ENCODE measurements around the gene UNC13B.

Gene UNC13B

GRCh38 chr9:35280399-35280798 lies 118.6 kb downstream of the UNC13B start:
- DNase-seq, result no peak

- no peak for DNase-seq
These were observed 123.9 kb downstream of the UNC13B start for GRCh38 chr9:35285731-35286130.

GRCh38 chr9:35286381-35286780 lies 124.6 kb downstream of the UNC13B start:
- DNase-seq, result no peak

GRCh38 chr9:35287987-35288632 lies 126.3 kb downstream of the UNC13B start:
- DNase-seq, result no peak

- no peak for DNase-seq
These were observed 127.0 kb downstream of the UNC13B start for GRCh38 chr9:35288778-35289177.

- DNase-seq, result no peak
These were observed 131.7 kb downstream of the UNC13B start for GRCh38 chr9:35293376-35293964.

GRCh38 chr9:35294066-35294465 lies 132.3 kb downstream of the UNC13B start:
- DNase-seq, result no peak

GRCh38 chr9:35294556-35294955 lies 132.7 kb downstream of the UNC13B start:
- no peak for DNase-seq

GRCh38 chr9:35295369-35296036 lies 133.7 kb downstream of the UNC13B start:
- no peak for DNase-seq

GRCh38 chr9:35303567-35303966 lies 141.8 kb downstream of the UNC13B start:
- DNase-seq, result no peak

- DNase-seq, result no peak
These were observed 144.5 kb downstream of the UNC13B start for GRCh38 chr9:35306283-35306682.

GRCh38 chr9:35308316-35308715 lies 146.5 kb downstream of the UNC13B start:
- no peak for DNase-seq

GRCh38 chr9:35311891-35312639 lies 150.3 kb downstream of the UNC13B start:
- DNase-seq, result no peak

GRCh38 chr9:35313460-35313859 lies 151.7 kb downstream of the UNC13B start:
- no peak for DNase-seq

- no peak for DNase-seq
These were observed 152.1 kb downstream of the UNC13B start for GRCh38 chr9:35313916-35314315.

- DNase-seq, result no peak
These were observed 156.9 kb downstream of the UNC13B start for GRCh38 chr9:35318741-35319140.

- no peak for DNase-seq
These were observed 160.5 kb downstream of the UNC13B start for GRCh38 chr9:35322075-35322885.

- DNase-seq, result no peak
These were observed 163.2 kb downstream of the UNC13B start for GRCh38 chr9:35324966-35325365.

- DNase-seq, result no peak
These were observed 171.7 kb downstream of the UNC13B start for GRCh38 chr9:35333551-35333950.

- DNase-seq, result no peak
These were observed 173.4 kb downstream of the UNC13B start for GRCh38 chr9:35335164-35335563.

- DNase-seq, result no peak
These were observed 176.3 kb downstream of the UNC13B start for GRCh38 chr9:35338086-35338485.

GRCh38 chr9:35338561-35339274 lies 176.9 kb downstream of the UNC13B start:
- DNase-seq, result peak; percentile 79
